OCI-LY1 (cell line): ENCODE results near the gene ACTL9.

Experiments used
- CTCF ChIP-seq: fragments of 200-600 bp; sonication (generic), shearing (Covaris generic); IDR thresholded peaks from 2 replicates; pipeline ENCODE4 v1.5.1; 2017; ENCODE audit warnings: mild to moderate bottlenecking, antibody characterized with exemption, low read length, moderate library complexity, mixed read lengths
- EZH2 ChIP-seq: fragments of 200-600 bp; sonication (generic), shearing (Covaris generic); IDR thresholded peaks from 2 replicates; pipeline ENCODE4 v1.8.0; 2017; ENCODE audit warnings: borderline replicate concordance, mixed run types, mild to moderate bottlenecking, antibody characterized with exemption, low read length, moderate library complexity, mixed read lengths

- no peak for TF ChIP-seq CTCF
- TF ChIP-seq EZH2 = no peak
Observed at GRCh38 chr19:8648240-8648639, 50.4 kb downstream of the ACTL9 start.
